Mucosa of descending colon (tissue), 3 donors: ENCODE measurements around the gene MRPL23. TPM values are rescaled to one million over a fixed set of nuclear protein-coding genes. Genes with fewer than 3 reads are reported as not detected.

Experiments
- ATAC-seq: fragments of 200-7000 bp; cut with Tn5 transposase; one replicate; pipeline ENCODE4 v1.9.1; 2020; ENCODE audit warnings: mild to moderate bottlenecking, moderate library complexity
- DNase-seq, 3 donors: peaks; one replicate each; pipeline ENCODE4 v3.0.0-alpha.2; 2020
- H3K36me3 ChIP-seq: fragments of 200-600 bp; one replicate; pipeline ENCODE4 v1.8.0; 2021; ENCODE audit warnings: low read depth, mild to moderate bottlenecking
- H3K4me1 ChIP-seq: fragments of 200-600 bp; one replicate; pipeline ENCODE4 v1.8.0; 2021; ENCODE audit warnings: low read depth, mild to moderate bottlenecking
- H3K4me3 ChIP-seq: fragments of 200-600 bp; one replicate; pipeline ENCODE4 v1.8.0; 2021; ENCODE audit warnings: mild to moderate bottlenecking
- H3K9me3 ChIP-seq: fragments of 200-600 bp; one replicate; pipeline ENCODE4 v1.8.0; 2021; ENCODE audit warnings: mild to moderate bottlenecking
- CTCF ChIP-seq: fragments of 200-600 bp; IDR thresholded peaks from one replicate; pipeline ENCODE4 v1.8.0; 2022; ENCODE audit warnings: antibody characterized with exemption, mild to moderate bottlenecking
- intact Hi-C, 2 donors: fragments of 100-400 bp; cut with DNase I in 1 of 2; cut with micrococcal nuclease in 1 of 2; formaldehyde crosslinking; loops; one replicate each; pipeline versions ENCODE4 v1.11.0 to v1.11.1; 2022; cut with DNase I, micrococcal nuclease
- total RNA-seq, 3 donors: library from RNA; stranded (reverse); fragmentation: NEBNext Ultra II Directional in 2 of 3; extraction: Animal tissue kit (Norgen Biotek cat#: 25700) in 2 of 3; gene quantifications; one replicate each; pipeline versions ENCODE4 v1.2.1 to v1.2.4, GENCODE V29; 2021 to 2023
- donor health status: DM: no; HTN: no; CAD: no; lungs with moderate emphysema.
- donor health status: DM: no; HTN: no; CAD: no.
- donor health status: DM: no; HTN: yes; CAD: no.

Gene MRPL23
- total RNA-seq, 3 donors from 2014 or later = 42.5 to 105 (median 56.1) TPM

GRCh38 chr11:1988174-1988573 lies 41.0 kb downstream of the MRPL23 start:
- TF ChIP-seq CTCF = no peak
- intact Hi-C loops = no loop called here
- DNase-seq (no peak), ATAC-seq (no peak)
- H3K4me3 ChIP-seq = no peak overlapping the region
- H3K36me3 ChIP-seq = no peaks in the 10 kb centered on the region
- H3K4me1 ChIP-seq = no peaks in the 10 kb centered on the region
- no peaks in the 10 kb centered on the region for H3K9me3 ChIP-seq

DNA sequence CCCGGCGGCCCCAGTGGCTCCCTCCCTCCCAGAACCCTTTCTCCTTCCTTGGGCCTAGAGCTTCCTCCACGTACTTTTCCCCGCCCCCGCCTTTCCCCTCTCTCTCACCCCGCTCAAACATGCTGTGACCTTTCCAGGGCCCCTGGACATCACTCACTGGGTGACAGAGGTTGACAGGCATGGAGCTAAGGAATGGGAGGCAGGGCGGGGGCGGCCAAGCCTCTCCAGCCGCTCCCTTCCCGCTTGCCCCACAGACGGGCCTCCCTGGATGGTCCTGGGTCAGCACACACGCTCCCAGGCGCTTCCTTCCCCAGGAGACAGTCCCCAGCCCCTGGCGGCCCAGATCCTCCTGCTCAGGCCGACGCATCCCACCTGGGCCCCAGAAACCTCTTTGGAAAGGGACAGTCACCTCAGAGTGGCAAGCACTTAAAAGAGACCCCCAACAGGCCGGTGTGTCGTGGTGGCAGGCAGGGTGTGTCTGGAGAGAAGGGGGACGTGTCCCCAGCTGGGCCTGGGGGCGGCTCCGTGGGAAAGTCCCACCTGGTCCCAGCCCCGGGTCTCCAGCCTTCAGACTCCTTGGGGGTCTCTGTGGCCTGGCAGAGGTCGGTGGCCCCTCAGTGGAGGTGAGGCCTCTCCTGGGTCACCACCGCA lies 41.7 kb downstream of the MRPL23 start:
- Histone ChIP-seq H3K4me1 (no peaks in the 10 kb centered on the region), H3K4me3 (no peak overlapping the region), H3K36me3 (no peaks in the 10 kb centered on the region), H3K9me3 (no peaks in the 10 kb centered on the region)
- intact Hi-C loops = no loop called here
- ATAC-seq = no peak
- no peak for TF ChIP-seq CTCF
- peak in 1 of 3 donors; percentile 11 for DNase-seq

GRCh38 chr11:1989953-1990352 lies 42.8 kb downstream of the MRPL23 start:
- H3K36me3 ChIP-seq = no peaks in the 10 kb centered on the region
- no peak overlapping the region for H3K4me3 ChIP-seq
- no peaks in the 10 kb centered on the region for H3K4me1 ChIP-seq
- intact Hi-C loops = no loop called here
- H3K9me3 ChIP-seq = no peaks in the 10 kb centered on the region
- ATAC-seq (no peak), DNase-seq (no peak)
- TF ChIP-seq CTCF = no peak

- Histone ChIP-seq H3K36me3 (no peaks in the 10 kb centered on the region), H3K4me3 (no peak overlapping the region), H3K4me1 (no peaks in the 10 kb centered on the region), H3K9me3 (no peaks in the 10 kb centered on the region)
- ATAC-seq (no peak), DNase-seq (no peak)
- TF ChIP-seq CTCF = no peak
- intact Hi-C loops = no loop called here
Measured at GRCh38 chr11:1990872-1991578, 43.9 kb downstream of the MRPL23 start.

- H3K4me1 ChIP-seq = no peaks in the 10 kb centered on the region
- DNase-seq (no peak), ATAC-seq (no peak)
- H3K4me3 ChIP-seq = no peak overlapping the region
- H3K9me3 ChIP-seq = no peaks in the 10 kb centered on the region
- H3K36me3 ChIP-seq = no peaks in the 10 kb centered on the region
- intact Hi-C loops = no loop called here
- no peak for TF ChIP-seq CTCF
Measured at GRCh38 chr11:1992111-1992510, 45.0 kb downstream of the MRPL23 start.
